Activated CD8-positive, alpha-beta memory T cell treated with anti-CD3 and anti-CD28 coated beads for 4 hours (primary cell): ENCODE data around the gene RNF144A.

Experiments
- DNase-seq, 2 donors: peaks; one replicate each; pipeline ENCODE4 v3.0.0-alpha.2; 2020; ENCODE audit warnings: low read depth in 2 of 2

Gene RNF144A

DNA sequence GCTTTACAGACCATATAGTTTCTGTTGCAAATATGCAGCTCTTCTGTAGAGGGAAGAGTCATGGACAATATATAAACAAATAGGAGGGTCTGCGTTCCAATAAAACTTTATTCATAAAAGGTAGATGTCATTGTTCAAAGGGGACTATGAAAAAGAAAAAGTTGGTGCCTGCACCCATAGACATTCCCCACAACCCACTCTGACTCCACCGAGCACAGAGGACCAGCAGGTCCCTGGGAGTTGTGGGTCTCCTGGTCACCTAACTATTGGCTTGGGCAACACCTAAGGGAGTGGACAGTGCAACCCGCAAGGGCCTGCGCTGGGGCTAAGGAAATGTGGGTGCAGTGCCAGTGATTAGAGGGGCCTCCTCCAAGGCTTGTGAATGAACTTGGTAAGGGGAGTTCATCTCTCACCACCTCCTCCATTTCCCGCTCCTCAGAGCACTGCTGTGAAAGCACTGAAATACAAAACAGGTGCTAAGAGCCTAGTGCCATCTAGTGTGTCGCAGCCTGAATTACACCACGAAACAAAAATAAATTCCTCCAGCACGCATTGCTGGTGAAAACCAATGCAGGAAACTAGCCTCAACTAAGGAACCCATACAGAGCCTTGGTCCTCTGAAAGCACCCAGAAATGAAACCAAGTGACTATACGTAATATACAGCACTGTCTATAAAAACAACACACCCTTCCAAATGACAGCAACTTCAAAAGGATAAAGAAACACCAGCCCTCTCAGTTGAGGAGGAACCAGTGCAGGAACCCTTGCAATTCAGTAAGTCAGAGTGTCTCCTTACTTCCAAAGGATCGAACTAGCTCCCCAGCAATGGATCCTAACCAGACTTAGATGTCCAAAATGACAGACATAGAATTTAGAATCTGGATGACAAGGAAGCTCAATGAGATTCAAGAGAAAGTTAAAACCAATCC lies 166.6 kb downstream of the RNF144A start:
- DNase-seq = no peak

DNA sequence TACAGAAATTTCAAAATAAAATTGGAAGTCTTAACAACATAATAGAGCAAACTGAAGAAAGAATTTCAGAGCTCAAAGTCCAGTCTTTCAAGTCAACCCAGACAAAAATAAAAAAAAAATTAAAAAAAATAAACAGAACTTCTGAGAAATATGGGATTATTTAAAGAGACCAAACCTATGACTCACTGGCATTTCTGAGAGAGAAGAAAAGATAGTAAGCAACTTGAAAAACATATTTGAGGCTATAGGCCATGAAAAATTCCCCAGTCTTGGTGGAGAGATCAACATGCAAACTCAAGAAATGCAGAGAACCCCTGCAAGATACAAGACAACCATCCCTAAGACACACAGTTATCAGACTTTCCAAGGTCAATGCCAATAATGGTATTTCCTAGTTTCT lies 167.4 kb downstream of the RNF144A start:
- no peak for DNase-seq

DNA sequence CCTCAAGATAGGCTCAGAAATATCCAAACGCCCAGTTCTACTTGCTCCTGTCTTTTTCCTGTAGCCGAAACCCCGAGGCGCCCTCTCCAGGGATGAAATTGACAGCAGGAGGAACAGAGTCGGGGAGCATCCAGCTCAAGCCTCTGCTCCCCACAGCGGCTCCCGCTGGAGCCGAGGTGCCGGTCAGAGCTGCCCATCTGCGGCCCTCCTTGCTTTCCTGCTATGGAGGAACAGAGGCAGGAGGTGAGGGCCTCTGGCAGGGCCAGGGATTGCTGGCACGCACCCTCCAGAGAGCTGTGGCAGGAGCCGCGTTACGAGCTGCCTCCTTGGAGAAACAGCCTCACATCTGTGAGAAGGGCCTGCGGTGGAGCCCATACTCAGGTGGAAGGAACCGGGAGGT lies 172.1 kb downstream of the RNF144A start:
- no peak for DNase-seq

DNA sequence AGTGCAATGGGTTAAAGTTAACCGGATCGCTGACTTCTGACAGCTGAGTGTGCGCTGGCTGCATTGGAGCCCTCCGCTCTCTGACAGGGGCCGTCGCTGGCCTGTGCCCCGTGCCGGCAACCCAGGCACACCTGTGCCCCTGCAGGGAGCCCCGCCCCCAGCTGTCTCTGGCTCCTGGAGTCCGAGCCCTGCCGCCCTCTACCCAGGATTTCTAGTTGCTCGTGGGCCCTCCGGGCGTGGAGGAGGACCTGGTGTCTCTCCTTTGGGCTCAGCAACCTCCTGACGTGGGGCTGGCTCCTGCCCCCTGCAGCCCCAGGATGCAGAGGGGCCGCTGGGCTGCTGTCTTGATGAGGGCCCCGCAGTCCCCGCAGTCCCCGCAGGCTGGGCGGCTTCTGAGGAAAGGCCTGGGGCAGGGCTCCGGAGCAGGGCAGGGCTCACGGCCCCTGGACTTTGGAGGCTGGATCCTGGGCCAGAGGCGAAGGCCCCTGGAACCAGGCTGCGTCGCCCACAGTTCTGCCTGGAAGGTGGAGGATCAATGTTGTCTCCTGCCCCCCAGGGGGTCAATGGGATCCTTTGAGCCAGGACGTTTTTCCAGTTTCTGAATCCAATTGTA lies 172.8 kb downstream of the RNF144A start:
- DNase-seq = no peak

DNA sequence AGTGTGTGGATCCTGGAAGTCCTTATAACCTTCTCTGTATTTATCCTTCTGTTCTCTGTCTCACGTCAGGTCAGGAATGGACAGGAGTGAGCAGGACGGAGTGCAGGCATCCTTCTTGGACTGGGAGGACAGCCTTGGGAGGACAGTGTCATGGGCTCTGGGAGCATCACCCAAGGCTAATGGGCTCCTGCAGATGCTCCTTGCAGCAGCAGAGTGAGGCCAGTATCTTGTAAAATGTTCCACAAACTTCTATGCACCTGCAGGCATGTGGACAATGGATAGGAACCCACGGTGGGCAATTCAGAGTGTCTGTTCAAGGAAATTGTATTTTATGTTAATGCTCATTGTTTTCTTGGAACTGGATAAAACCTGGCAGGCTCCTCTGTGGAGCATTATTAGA lies 176.2 kb downstream of the RNF144A start:
- DNase-seq = no peak
